CD4-positive, alpha-beta T cell treated with Interleukin-6 for 4 hours (primary cell): ENCODE results near the gene CALCB.

Source experiments
- DNase-seq: peaks from one replicate; pipeline ENCODE4 v3.0.0-alpha.2; 2020; ENCODE audit warnings: mixed read lengths

Gene CALCB

DNA sequence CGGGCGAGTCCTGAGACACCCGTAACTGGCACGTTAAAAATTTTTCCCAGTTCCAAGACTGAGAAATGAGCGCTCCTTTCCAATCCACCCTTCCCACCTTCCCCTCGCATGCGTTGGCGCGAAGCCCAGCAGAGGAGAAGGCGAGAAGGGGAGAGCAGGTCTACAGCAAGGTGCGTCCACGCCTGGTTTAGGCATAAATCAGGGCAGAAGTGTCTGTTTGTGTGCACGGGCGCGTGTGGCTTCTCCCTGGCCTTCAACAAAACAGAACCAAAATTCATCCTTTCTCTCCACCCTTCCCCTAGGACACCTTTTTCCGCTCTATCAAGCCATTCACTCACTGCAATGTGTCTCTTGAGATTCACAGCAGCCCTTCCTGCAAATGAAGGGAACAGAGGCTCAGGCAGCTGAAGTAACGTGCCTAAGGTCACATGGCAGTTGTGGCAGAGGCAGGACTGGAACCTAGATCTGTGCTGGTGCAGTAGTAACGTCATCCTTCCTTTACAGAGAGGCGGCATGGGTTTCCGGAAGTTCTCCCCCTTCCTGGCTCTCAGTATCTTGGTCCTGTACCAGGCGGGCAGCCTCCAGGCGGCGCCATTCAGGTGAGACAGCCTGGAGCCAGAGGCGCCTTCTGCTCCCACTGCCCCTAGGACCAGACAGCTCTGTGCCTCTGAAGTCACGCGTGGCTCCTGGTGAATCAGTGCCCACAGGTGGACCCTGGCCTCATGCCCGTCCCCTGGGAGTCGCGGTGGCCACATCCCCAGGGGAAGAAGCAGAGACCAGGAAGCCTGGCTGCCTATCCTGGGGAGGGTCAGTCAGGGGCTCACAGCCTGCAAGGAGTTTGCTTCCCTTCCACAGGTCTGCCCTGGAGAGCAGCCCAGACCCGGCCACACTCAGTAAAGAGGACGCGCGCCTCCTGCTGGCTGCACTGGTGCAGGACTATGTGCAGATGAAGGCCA lies 1.1 kb downstream of the CALCB start:
- peak; percentile 86 for DNase-seq

- DNase-seq, result no peak
Measured at GRCh38 chr11:15075162-15075526, 1.8 kb downstream of the CALCB start.

DNA sequence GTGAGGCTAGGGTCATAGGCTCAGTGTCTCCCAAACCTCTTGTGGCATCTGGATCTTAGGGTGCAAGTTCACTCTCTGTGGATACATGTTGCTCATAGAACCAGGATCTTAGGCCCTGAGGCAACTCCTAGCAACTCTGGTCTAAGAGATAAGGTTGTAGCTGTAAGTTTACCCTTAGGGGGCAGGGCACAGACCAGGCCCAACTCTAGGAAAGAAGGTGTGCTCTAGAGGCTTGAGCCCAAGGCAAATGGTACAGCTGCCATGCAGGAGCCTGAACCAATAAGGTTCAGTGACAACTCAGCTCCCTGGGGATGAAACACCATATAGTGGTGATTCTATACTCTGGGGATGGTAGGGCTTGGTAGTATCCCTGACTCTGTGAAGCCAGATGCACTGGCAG lies 17.8 kb downstream of the CALCB start:
- no peak for DNase-seq

GRCh38 chr11:15091625-15092024 lies 18.2 kb downstream of the CALCB start:
- DNase-seq, result no peak

- DNase-seq, result no peak
Measured at GRCh38 chr11:15093432-15093831, 20.0 kb downstream of the CALCB start.

- no peak for DNase-seq
Measured at GRCh38 chr11:15095736-15096228, 22.4 kb downstream of the CALCB start.

DNA sequence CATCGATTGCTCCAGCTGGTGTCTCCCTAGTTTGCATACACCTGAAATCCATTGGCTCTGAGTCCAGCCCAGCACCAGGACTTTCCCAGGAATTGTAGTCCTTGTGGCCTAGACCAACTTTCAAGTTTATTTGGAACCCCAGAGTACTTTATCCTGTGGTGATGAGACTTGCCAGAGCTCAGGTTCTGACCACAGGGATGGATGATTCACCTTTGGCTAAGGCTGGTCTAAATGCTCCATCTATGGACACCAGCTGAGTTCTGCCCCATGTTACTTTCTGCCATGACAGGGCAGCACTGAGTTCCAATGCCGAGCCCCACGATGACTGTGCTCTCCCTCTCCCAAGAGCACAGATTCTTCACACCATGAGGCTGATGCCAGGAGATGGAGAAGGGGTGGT lies 24.0 kb downstream of the CALCB start:
- DNase-seq, result no peak

DNA sequence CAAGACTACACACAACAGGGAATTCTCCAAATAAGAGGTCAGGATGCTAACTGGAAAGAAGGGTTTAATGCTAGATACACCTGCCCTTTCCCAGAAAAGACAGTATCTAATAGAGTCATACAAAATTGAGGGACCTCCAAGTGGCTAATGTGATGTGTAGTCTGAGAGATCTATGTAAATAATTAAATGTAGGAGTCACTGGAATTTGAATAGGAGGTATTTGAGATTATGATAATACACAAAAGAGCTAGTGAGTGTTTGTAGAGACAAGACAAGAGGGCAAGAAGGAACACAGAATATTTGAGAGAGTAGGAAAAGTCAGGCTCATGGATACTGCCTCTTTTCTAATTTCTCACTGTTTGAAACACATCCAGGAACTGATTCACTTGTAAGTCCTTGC lies 25.9 kb downstream of the CALCB start:
- DNase-seq, result no peak

GRCh38 chr11:15101072-15101709 lies 27.8 kb downstream of the CALCB start:
- DNase-seq, result peak; percentile 37

GRCh38 chr11:15104166-15104565 lies 30.8 kb downstream of the CALCB start:
- DNase-seq, result no peak

DNA sequence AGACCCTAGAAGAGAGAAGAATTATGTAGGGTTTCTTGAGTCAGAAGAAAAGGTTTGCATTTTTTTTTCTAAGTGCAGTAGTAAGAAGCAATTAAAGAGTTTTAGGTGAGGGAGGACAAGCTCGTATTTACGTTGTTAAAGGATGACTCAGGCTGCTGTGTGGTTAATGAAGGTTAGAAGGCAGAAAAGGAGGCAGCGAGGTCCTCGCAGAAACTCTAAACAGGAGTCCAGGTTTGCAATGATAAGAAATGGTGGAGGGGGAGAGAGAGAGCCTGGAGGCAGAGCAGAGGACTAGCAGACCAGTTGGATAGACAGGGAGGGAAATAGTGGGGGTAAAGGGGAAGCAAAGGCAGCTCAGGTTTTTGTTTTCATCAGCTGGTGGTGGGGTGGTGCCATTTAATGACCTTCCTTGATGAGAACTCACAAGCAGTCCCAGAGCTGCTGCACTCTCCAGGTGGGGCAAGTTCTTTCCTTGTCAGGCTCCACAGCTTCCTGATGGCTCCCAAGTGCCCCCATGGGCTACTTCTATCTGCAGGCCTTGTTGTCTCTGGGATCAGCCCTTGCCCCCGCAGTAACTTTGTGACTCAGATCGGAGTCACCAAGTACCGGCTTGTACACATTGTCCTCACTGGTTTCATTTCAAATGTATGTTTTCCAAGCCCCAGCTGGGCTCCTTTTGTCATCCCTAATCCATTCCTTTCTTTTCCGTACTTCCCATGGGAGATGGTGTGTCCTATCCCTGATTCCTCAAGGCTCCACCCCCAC lies 33.0 kb downstream of the CALCB start:
- no peak for DNase-seq

DNA sequence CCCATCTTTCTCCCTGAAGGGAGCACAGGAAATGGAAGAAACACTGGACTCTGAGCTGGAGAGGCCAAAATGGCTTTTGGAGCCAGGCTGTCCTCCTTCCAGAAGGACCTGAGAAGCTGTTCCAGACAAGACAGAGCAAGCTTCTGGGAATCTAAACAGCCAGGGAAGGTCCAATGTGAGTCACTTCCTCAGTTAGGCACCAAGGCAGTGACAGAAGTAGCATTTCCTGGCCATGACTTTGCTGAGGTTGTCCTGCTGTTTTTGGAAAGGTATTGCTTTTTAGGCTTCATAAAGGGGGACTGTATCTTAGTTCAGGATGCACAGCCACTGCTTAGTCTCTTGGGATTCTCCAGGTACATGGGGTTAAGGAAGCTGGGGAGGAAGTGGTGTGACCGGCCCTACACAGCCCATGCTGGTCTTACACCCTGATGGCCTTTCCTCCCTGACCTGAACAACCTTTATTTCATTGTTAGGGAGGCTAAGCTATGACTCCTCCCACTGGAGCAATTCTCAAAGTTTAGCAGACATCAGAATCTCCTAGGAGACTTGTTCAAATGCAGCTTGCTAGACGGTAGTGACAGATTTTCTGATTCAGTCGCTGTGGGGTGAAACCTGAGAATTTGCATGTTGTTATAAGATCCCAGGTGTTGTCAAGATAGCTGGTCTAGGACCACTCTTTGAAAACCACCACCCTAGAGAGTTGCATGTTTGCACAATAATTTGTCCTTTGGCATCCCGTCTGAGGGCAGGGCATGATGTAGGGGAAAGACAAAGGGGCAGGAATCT lies 34.5 kb downstream of the CALCB start:
- DNase-seq, result no peak

DNA sequence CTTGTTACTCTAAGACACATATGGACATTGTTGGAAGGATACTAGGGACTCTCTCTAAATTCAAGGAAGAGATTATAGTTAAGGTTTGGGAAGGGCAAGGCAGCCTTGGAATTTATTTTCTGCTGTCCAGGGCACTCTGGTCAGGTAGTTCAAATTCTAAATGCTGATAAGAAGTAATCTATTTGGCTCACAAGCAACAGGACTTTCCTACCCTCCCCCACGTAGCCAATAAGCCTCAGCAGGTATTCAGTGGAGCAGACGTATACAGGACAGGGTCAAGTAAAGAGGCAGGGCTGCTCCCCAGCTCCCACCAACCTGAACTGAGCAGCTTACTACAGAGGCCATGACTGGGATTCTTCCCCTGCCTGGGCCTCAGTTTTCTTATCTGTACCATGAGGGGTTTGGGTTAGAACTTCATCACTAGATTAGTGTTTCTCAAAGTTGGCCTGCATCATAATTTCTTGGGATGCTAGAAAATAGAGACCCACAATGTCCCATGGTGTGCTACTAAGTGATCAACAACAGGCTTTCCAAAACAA lies 35.3 kb downstream of the CALCB start:
- no peak for DNase-seq

DNA sequence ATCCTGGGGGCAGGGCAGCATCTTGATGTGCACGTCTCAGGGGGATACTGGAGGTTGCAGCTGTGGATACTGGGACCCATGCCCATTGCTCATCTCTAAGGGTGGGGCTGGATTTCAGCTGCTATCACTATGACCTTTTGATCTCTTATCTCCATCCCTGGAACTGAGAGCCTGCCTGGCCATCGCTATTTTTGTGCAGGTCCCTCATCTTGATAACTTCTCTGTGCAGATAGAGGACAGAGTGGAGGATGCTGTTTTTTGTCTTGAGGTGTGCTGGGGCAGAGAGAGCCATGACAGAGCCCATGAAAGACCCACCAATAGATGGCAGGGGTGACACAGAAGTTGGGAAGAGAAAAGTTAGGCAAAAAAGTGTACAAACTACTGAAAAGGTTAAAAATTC lies 36.2 kb downstream of the CALCB start:
- DNase-seq, result no peak

- no peak for DNase-seq
Measured at GRCh38 chr11:15111215-15111614, 37.8 kb downstream of the CALCB start.

GRCh38 chr11:15112131-15112541 lies 38.7 kb downstream of the CALCB start:
- DNase-seq, result no peak

- no peak for DNase-seq
Measured at GRCh38 chr11:15113381-15113780, 40.0 kb downstream of the CALCB start.

- DNase-seq, result no peak
Measured at GRCh38 chr11:15114501-15115475, 41.4 kb downstream of the CALCB start, which contains the start of gene INSC. TSS of gene INSC (plus strand) at chr11:15114923. CDS start at chr11:15149175, 34,252 bp downstream.

GRCh38 chr11:15115686-15116085 lies 42.3 kb downstream of the CALCB start:
- DNase-seq, result no peak

GRCh38 chr11:15117751-15118150 lies 44.4 kb downstream of the CALCB start:
- DNase-seq, result no peak

DNA sequence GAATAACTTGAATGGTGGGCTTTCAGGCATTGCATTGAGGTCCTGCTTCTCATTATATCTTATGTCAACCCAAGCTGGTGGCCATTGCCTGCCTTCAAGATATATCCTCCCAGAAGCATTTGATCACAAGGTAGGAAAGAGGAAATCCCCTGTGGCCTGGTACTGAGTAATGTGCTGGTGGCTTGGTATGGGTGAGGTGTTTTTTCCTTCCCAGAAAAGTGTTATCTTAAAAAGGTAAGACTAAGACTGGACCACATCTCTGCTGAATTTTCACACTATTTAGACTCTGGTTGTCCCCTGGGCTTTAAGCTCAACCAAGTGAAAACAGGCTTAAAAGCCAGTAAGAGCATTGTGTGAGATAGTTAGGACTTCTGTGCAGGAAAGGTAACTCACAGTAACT lies 45.0 kb downstream of the CALCB start:
- no peak for DNase-seq
